Measurements from ENCODE around the gene CYP46A1. TPM values are rescaled to one million over a fixed set of nuclear protein-coding genes. Genes with fewer than 3 reads are reported as not detected.

CYP46A1 gene
- total RNA-seq, 1 experiment from 2014 or later, result 0.59 TPM

GRCh38 chr14:99724196-99724891 is 40.2 kb downstream of the CYP46A1 start:
- H3K27ac Mint-ChIP-seq, result peak overlapping the region in 1 of 3 experiments; percentile 33; a peak in 1 of 7 replicates
- no peak overlapping the region for H3K18ac ChIP-seq (ENCODE audit: insufficient read length, low read depth, low read length)

More at GRCh38 chr14:99724196-99724891, 40.2 kb downstream of the CYP46A1 start:
- H3K9ac ChIP-seq (ENCODE audit: extremely low read depth, insufficient read length, low read length), result no peak overlapping the region
- no peak overlapping the region for H2BK15ac ChIP-seq (ENCODE audit: low read depth, low read length)
- DNase-seq, result peak; percentile 23
- H3K79me1 ChIP-seq (ENCODE audit: insufficient read depth, low read depth, low read length, poor library complexity, severe bottlenecking), result no peaks in the 10 kb centered on the region
- H4K20me1 ChIP-seq (ENCODE audit: control insufficient read depth, insufficient read depth, insufficient read length), result no peaks in the 10 kb centered on the region
- H3K79me2 ChIP-seq (ENCODE audit: insufficient read depth, low read length), result no peaks in the 10 kb centered on the region
- H3K27ac ChIP-seq (ENCODE audit: insufficient read length, low read depth, low read length), result no peak overlapping the region
- no peak overlapping the region for H4K91ac ChIP-seq (ENCODE audit: insufficient read length, low read depth, low read length)
- no peak overlapping the region for H3K4me2 ChIP-seq (ENCODE audit: insufficient read depth, insufficient read length, low read length)
- WGBS (ENCODE audit: extremely low coverage, insufficient read length, low lambda C conversion rate), result no CpG with 5 or more reads among the region's 5 CpGs
- H3K27me3 Mint-ChIP-seq (ENCODE audit: low read depth), result peaks cover 6% of the 10 kb centered on the region
- H2BK5ac ChIP-seq (ENCODE audit: insufficient read length, low read length), result no peak overlapping the region
- no peak overlapping the region for H3K4me3 Mint-ChIP-seq
- H3K23ac ChIP-seq (ENCODE audit: insufficient read length, low read depth, low read length), result no peak overlapping the region
- no peak overlapping the region for H2BK20ac ChIP-seq (ENCODE audit: low read depth, low read length, poor library complexity, severe bottlenecking)
- H2AFZ ChIP-seq (ENCODE audit: low read length), result no peak overlapping the region
- H3K4ac ChIP-seq (ENCODE audit: low read depth, low read length), result no peak overlapping the region
- no peak overlapping the region for H4K8ac ChIP-seq (replicated peaks; ENCODE audit: insufficient read length, low read depth, low read length)
- H3K36me3 Mint-ChIP-seq (ENCODE audit: insufficient read depth in 1 of 3, low read depth in 3 of 3), result no peaks in the 10 kb centered on the region
- no peak overlapping the region for H2AK5ac ChIP-seq (ENCODE audit: insufficient read length, low read length)
- H3K4me1 Mint-ChIP-seq, result peaks cover 4 to 29% of the 10 kb centered on the region in 2 experiments; a peak in 3 of 4 replicates
- TF ChIP-seq CTCF (conservative IDR thresholded peaks at IDR 0.05), result no peak
- H3K9me3 ChIP-seq (ENCODE audit: control insufficient read depth, low read depth, low read length), result no peaks in the 10 kb centered on the region
- H3K14ac ChIP-seq (ENCODE audit: insufficient read depth, low read length), result no peak overlapping the region
- H3K56ac ChIP-seq (ENCODE audit: insufficient read length, low read depth, low read length), result no peak overlapping the region
- H2BK12ac ChIP-seq (ENCODE audit: insufficient read length, low read depth, low read length), result no peak overlapping the region
- no peaks in the 10 kb centered on the region for H3K23me2 ChIP-seq (ENCODE audit: insufficient read length, low read depth, low read length, poor library complexity, severe bottlenecking)
- no peaks in the 10 kb centered on the region; a peak in 1 of 5 replicates for H3K9me3 Mint-ChIP-seq
- H3K4me1 ChIP-seq (ENCODE audit: insufficient read depth, low read length), result no peaks in the 10 kb centered on the region
- no peaks in the 10 kb centered on the region for H3K27me3 ChIP-seq (ENCODE audit: insufficient read depth, low read length)
- no peak overlapping the region for H2BK120ac ChIP-seq (ENCODE audit: low read depth, low read length, poor library complexity, severe bottlenecking)
- no peak overlapping the region for H4K5ac ChIP-seq (ENCODE audit: insufficient read length, low read depth, low read length)
- H3T11ph ChIP-seq (ENCODE audit: low read length), result no peak overlapping the region

All from H9 (cell line).